ENCODE results near the gene CTXND1. TPM values are rescaled to one million over a fixed set of nuclear protein-coding genes. Genes with fewer than 3 reads are reported as not detected.

CTXND1 gene
- total RNA-seq, 2 experiments from 2014 or later, result not detected

DNA sequence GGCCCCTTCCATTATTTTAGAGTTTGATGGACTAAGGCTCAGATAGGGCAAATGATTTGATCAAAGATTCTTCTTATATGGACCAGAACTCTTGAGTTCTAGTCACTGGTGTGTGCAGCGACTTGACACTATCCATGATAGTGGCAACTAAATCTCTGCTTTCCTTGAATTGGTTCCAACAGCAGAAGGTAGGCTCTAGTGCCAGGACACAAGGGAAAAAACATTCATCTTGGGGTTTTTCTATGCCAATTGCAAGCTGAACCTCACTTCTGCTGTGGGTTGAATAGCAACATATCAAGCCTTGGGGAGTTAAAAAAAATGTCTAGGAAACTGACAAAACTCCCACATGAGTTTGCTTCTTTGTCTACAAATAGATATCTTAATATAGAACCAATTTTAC, 35.1 kb downstream of the CTXND1 start:
- H3K9me2 ChIP-seq (ENCODE audit: insufficient read depth, low read length), result no peaks in the 10 kb centered on the region
- no peak overlapping the region for H3K4me2 ChIP-seq (ENCODE audit: low read length)
- H3K36me3 ChIP-seq (ENCODE audit: insufficient read depth, low read length), result no peaks in the 10 kb centered on the region
- ChIA-PET CTCF (ENCODE audit: unreplicated experiment) (no interaction called here), POLR2A (no interaction called here)
- DNase-seq (ENCODE audit: low spot score), result no peak
- no peak overlapping the region for H3K27ac ChIP-seq (ENCODE audit: low read depth, low read length, poor library complexity, severe bottlenecking)
- no peak overlapping the region for H2AFZ ChIP-seq (ENCODE audit: low read length)
- intact Hi-C loops (cut with micrococcal nuclease; ENCODE audit: unreplicated experiment), result no loop called here
- no peaks in the 10 kb centered on the region for H3K79me2 ChIP-seq (ENCODE audit: insufficient read depth, low read depth, low read length)
- no peaks in the 10 kb centered on the region for H3K4me1 ChIP-seq (ENCODE audit: insufficient read depth, low read length, poor library complexity, severe bottlenecking)
- no TSS peak for BruUV-seq (replicated peaks)
- TF ChIP-seq, protein P1, sequence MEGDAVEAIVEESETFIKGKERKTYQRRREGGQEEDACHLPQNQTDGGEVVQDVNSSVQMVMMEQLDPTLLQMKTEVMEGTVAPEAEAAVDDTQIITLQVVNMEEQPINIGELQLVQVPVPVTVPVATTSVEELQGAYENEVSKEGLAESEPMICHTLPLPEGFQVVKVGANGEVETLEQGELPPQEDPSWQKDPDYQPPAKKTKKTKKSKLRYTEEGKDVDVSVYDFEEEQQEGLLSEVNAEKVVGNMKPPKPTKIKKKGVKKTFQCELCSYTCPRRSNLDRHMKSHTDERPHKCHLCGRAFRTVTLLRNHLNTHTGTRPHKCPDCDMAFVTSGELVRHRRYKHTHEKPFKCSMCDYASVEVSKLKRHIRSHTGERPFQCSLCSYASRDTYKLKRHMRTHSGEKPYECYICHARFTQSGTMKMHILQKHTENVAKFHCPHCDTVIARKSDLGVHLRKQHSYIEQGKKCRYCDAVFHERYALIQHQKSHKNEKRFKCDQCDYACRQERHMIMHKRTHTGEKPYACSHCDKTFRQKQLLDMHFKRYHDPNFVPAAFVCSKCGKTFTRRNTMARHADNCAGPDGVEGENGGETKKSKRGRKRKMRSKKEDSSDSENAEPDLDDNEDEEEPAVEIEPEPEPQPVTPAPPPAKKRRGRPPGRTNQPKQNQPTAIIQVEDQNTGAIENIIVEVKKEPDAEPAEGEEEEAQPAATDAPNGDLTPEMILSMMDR (conservative IDR thresholded peaks at IDR 0.05; ENCODE audit: low read length), result no peak
- no peak for TF ChIP-seq EZH2phosphoT487 (IDR thresholded peaks at IDR 0.05; ENCODE audit: borderline replicate concordance, low read depth, low read length)
- no peaks in the 10 kb centered on the region for H3K9me3 ChIP-seq (ENCODE audit: low read length)
- no peak overlapping the region for H3K4me3 ChIP-seq (ENCODE audit: low read depth, low read length, poor library complexity, severe bottlenecking)
- no peaks in the 10 kb centered on the region for H4K20me1 ChIP-seq (ENCODE audit: insufficient read depth, low read length)

DNA sequence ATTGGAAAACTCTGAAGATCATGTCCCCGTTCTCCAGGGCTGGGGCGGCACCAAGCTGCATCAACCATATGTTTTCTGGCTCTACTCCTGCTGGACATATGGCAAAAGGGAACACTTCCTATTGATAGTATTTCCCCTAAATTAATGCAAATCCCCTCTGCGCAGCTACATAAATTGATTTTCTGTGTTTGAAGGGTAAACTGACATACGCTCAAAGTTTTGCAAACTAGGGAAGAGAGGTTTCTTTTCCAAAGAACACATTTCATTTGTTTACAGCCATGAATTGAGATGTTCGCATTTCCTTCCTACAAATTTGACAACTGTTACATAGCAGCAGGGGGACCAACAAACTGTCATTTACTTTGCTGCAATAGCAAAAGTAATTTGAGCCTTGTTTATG, 35.9 kb downstream of the CTXND1 start:
- intact Hi-C loops (cut with micrococcal nuclease; ENCODE audit: unreplicated experiment), result no loop called here
- no peaks in the 10 kb centered on the region for H4K20me1 ChIP-seq (ENCODE audit: insufficient read depth, low read length)
- POLR2A ChIA-PET, result no interaction called here
- DNase-seq (ENCODE audit: low spot score), result no peak
- TF ChIP-seq EZH2phosphoT487 (IDR thresholded peaks at IDR 0.05; ENCODE audit: borderline replicate concordance, low read depth, low read length), result no peak
- TF ChIP-seq, protein P1 (conservative IDR thresholded peaks at IDR 0.05; ENCODE audit: low read length), result no peak
- H3K79me2 ChIP-seq (ENCODE audit: insufficient read depth, low read depth, low read length), result no peaks in the 10 kb centered on the region
- H3K9me3 ChIP-seq (ENCODE audit: low read length), result no peaks in the 10 kb centered on the region
- no peak overlapping the region for H3K4me3 ChIP-seq (ENCODE audit: low read depth, low read length, poor library complexity, severe bottlenecking)
- H3K27ac ChIP-seq (ENCODE audit: low read depth, low read length, poor library complexity, severe bottlenecking), result no peak overlapping the region
- CTCF ChIA-PET (ENCODE audit: unreplicated experiment), result no interaction called here
- no peak overlapping the region for H2AFZ ChIP-seq (ENCODE audit: low read length)
- peaks cover 3% of the 10 kb centered on the region for H3K4me1 ChIP-seq (ENCODE audit: insufficient read depth, low read length, poor library complexity, severe bottlenecking)
- no TSS peak for BruUV-seq (replicated peaks)
- H3K36me3 ChIP-seq (ENCODE audit: insufficient read depth, low read length), result no peaks in the 10 kb centered on the region
- H3K9me2 ChIP-seq (ENCODE audit: insufficient read depth, low read length), result no peaks in the 10 kb centered on the region
- H3K4me2 ChIP-seq (ENCODE audit: low read length), result no peak overlapping the region

DNA sequence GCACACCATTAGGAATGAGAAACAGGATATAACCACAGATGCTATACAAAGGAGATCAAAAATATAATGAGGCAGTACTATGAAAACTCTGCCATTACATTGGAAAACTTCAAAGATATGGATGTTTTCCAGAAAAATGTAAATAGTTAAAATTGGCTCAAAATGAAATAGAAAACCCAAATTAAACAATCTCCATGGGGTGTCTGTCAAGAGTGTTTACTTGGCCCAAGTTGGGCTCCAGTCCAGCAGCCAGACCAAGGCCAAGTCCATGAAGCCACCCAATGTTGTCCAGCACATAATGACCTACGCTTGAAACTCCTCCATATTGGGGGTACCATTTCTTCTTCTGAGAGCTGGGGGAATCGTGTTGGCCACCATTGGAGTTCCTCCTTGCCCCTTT, 37.1 kb downstream of the CTXND1 start:
- no peaks in the 10 kb centered on the region for H3K79me2 ChIP-seq (ENCODE audit: insufficient read depth, low read depth, low read length)
- no peak for TF ChIP-seq EZH2phosphoT487 (IDR thresholded peaks at IDR 0.05; ENCODE audit: borderline replicate concordance, low read depth, low read length)
- TF ChIP-seq, protein P1 (conservative IDR thresholded peaks at IDR 0.05; ENCODE audit: low read length), result no peak
- H3K4me3 ChIP-seq (ENCODE audit: low read depth, low read length, poor library complexity, severe bottlenecking), result no peak overlapping the region
- no peak overlapping the region for H2AFZ ChIP-seq (ENCODE audit: low read length)
- ChIA-PET CTCF (ENCODE audit: unreplicated experiment) (no interaction called here), POLR2A (no interaction called here)
- peaks cover 7% of the 10 kb centered on the region for H3K4me1 ChIP-seq (ENCODE audit: insufficient read depth, low read length, poor library complexity, severe bottlenecking)
- no peaks in the 10 kb centered on the region for H3K9me3 ChIP-seq (ENCODE audit: low read length)
- no TSS peak for BruUV-seq (replicated peaks)
- no peak for DNase-seq (ENCODE audit: low spot score)
- intact Hi-C loops (cut with micrococcal nuclease; ENCODE audit: unreplicated experiment), result no loop called here
- no peak overlapping the region for H3K27ac ChIP-seq (ENCODE audit: low read depth, low read length, poor library complexity, severe bottlenecking)
- no peak overlapping the region for H3K4me2 ChIP-seq (ENCODE audit: low read length)
- H4K20me1 ChIP-seq (ENCODE audit: insufficient read depth, low read length), result no peaks in the 10 kb centered on the region
- no peaks in the 10 kb centered on the region for H3K9me2 ChIP-seq (ENCODE audit: insufficient read depth, low read length)
- no peaks in the 10 kb centered on the region for H3K36me3 ChIP-seq (ENCODE audit: insufficient read depth, low read length)

Data from OCI-LY7 (cell line).